GM23338 (cell line): ENCODE data around the gene DSCAML1. TPM values are rescaled to one million over a fixed set of nuclear protein-coding genes. Genes with fewer than 3 reads are reported as not detected.

Source experiments
- ATAC-seq: fragments of 200-7000 bp; cut with Tn5 transposase; 3 replicates; pipeline ENCODE4 v1.9.1; 2020
- DNase-seq: peaks from one replicate; pipeline ENCODE4 v3.0.0-alpha.2; 2015; ENCODE audit warnings: low spot score
- H2AFZ ChIP-seq: fragments of 200-600 bp; sonication (generic); 2 replicates; pipeline ENCODE4 v1.8.0; 2016; ENCODE audit warnings: antibody characterized with exemption, mild to moderate bottlenecking, moderate library complexity
- H3F3A ChIP-seq: fragments of 200-600 bp; sonication (generic); replicated peaks from 2 replicates; pipeline ENCODE4 v1.8.0; 2017; ENCODE audit warnings: antibody characterized with exemption, mixed run types, low read depth
- H3K27ac ChIP-seq: fragments of 200-600 bp; sonication (generic); 2 replicates; pipeline ENCODE4 v1.6.1; 2016; ENCODE audit warnings: low read depth
- H3K27me3 ChIP-seq: fragments of 200-600 bp; sonication (generic); 2 replicates; pipeline ENCODE4 v1.8.0; 2016; ENCODE audit warnings: mild to moderate bottlenecking, mixed run types, moderate library complexity; ENCODE audit not compliant: insufficient read depth
- H3K36me3 ChIP-seq: fragments of 200-600 bp; sonication (generic); 2 replicates; pipeline ENCODE4 v1.8.0; 2016; ENCODE audit warnings: mild to moderate bottlenecking; ENCODE audit not compliant: insufficient read depth
- H3K4me1 ChIP-seq: fragments of 200-600 bp; sonication (generic); 2 replicates; pipeline ENCODE4 v1.8.0; 2016; ENCODE audit warnings: mild to moderate bottlenecking, moderate library complexity; ENCODE audit not compliant: insufficient read depth
- H3K4me2 ChIP-seq: fragments of 200-600 bp; sonication (generic); 2 replicates; pipeline ENCODE4 v1.7.1; 2017; ENCODE audit warnings: mixed run types
- H3K4me3 ChIP-seq: fragments of 200-600 bp; sonication (generic); 2 replicates; pipeline ENCODE4 v1.6.1; 2016; ENCODE audit warnings: mixed run types
- H3K79me2 ChIP-seq: fragments of 200-600 bp; sonication (generic); replicated peaks from 2 replicates; pipeline ENCODE4 v1.8.0; 2017; ENCODE audit warnings: mild to moderate bottlenecking; ENCODE audit not compliant: insufficient read depth
- H3K9me2 ChIP-seq: fragments of 200-600 bp; sonication (generic); 2 replicates; pipeline ENCODE4 v1.8.0; 2017; ENCODE audit not compliant: insufficient read depth
- H4K20me1 ChIP-seq: fragments of 200-600 bp; sonication (generic); replicated peaks from 2 replicates; pipeline ENCODE4 v1.8.0; 2017; ENCODE audit warnings: mild to moderate bottlenecking; ENCODE audit not compliant: insufficient read depth
- H3K27ac Mint-ChIP-seq: 2 replicates; pipeline ENCODE4 v1.8.0; 2020; ENCODE audit warnings: inconsistent platforms, mild to moderate bottlenecking, moderate library complexity, mixed read lengths
- H3K27me3 Mint-ChIP-seq: 3 replicates; pipeline ENCODE4 v1.8.0; 2022; ENCODE audit warnings: low read depth, mild to moderate bottlenecking, moderate library complexity, mixed read lengths, inconsistent platforms; ENCODE audit not compliant: insufficient read depth, poor library complexity
- H3K36me3 Mint-ChIP-seq: 3 replicates; pipeline ENCODE4 v1.8.0; 2021; ENCODE audit warnings: low read depth, mild to moderate bottlenecking, inconsistent platforms, moderate library complexity, mixed read lengths
- H3K4me1 Mint-ChIP-seq: 3 replicates; pipeline ENCODE4 v1.8.0; 2020; ENCODE audit warnings: mild to moderate bottlenecking, inconsistent platforms, mixed read lengths
- H3K4me3 Mint-ChIP-seq: 3 replicates; pipeline ENCODE4 v1.8.0; 2021; ENCODE audit warnings: moderate library complexity, mild to moderate bottlenecking, inconsistent platforms, mixed read lengths
- H3K9me3 Mint-ChIP-seq: 3 replicates; pipeline ENCODE4 v1.8.0; 2020; ENCODE audit warnings: moderate library complexity, mild to moderate bottlenecking, inconsistent platforms, mixed read lengths
- CREB1 ChIP-seq: fragments of 250-450 bp; sonication (Bioruptor Pico); IDR thresholded peaks from 2 replicates; pipeline ENCODE4 v1.5.0; 2020; ENCODE audit warnings: low read depth, mild to moderate bottlenecking, moderate library complexity
- NANOG ChIP-seq: IDR thresholded peaks from 2 replicates; pipeline ENCODE4 v1.6.1; 2016; ENCODE audit warnings: antibody characterized with exemption, borderline replicate concordance
- POLR2AphosphoS5 ChIP-seq: IDR thresholded peaks from 2 replicates; pipeline ENCODE4 v1.6.1; 2016; ENCODE audit warnings: antibody characterized with exemption, low read depth
- REST ChIP-seq: IDR thresholded peaks from one replicate; pipeline ENCODE4 v1.6.1; 2018; ENCODE audit warnings: antibody characterized with exemption; ENCODE audit not compliant: unreplicated experiment
- STAT1 ChIP-seq: IDR thresholded peaks from one replicate; pipeline ENCODE4 v1.6.1; 2016; ENCODE audit warnings: antibody characterized with exemption; ENCODE audit not compliant: unreplicated experiment
- ZNF114 ChIP-seq: fragments of 250-450 bp; sonication (Bioruptor Pico); IDR thresholded peaks from 2 replicates; pipeline ENCODE4 v1.5.0; 2020; ENCODE audit warnings: mild to moderate bottlenecking, moderate library complexity
- polyA plus RNA-seq: library from polyadenylated mRNA; unstranded; fragments of >200 nt; fragmentation: Nextera tagmentation; extraction: Ambion mirVana; gene quantifications from 2 replicates; pipeline ENCODE4 v1.2.1, GENCODE V29; 2016
- total RNA-seq: library from RNA; depleted of rRNA; stranded (reverse); fragments of >200 nt; shearing (Covaris generic); gene quantifications from 2 replicates; pipeline ENCODE4 v1.2.3, GENCODE V29; 2014
- TF ChIP-seq, protein P1 (sequence below): fragments of 250-450 bp; sonication (Bioruptor Pico); IDR thresholded peaks from 2 replicates; pipeline ENCODE4 v1.5.0; 2020; ENCODE audit warnings: mild to moderate bottlenecking, moderate library complexity

Gene DSCAML1
- total and polyA plus RNA-seq, 2 experiments from 2014 or later: 0.17 TPM; not detected in 1

DNA sequence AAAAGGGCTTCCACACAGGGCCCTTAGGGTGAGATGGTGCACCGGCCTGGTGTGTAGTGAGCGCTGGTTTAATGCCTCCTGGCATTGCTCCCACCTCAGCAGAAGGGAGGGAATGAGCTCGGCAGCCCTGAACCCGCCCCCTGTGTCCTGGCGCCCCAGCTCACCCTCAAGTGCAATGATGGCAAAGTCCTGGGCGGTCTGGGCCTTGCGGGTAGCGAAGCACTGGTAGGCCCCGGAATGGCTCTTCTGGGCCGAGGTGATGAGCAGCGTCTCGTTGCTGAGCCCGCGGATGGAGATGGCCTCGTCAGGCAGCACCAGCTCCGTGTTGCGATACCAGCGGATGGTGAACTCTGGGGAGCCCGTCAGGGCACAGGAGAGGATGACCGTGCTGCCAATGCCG, 276.1 kb downstream of the DSCAML1 start (continued):
- TF ChIP-seq, protein P1, sequence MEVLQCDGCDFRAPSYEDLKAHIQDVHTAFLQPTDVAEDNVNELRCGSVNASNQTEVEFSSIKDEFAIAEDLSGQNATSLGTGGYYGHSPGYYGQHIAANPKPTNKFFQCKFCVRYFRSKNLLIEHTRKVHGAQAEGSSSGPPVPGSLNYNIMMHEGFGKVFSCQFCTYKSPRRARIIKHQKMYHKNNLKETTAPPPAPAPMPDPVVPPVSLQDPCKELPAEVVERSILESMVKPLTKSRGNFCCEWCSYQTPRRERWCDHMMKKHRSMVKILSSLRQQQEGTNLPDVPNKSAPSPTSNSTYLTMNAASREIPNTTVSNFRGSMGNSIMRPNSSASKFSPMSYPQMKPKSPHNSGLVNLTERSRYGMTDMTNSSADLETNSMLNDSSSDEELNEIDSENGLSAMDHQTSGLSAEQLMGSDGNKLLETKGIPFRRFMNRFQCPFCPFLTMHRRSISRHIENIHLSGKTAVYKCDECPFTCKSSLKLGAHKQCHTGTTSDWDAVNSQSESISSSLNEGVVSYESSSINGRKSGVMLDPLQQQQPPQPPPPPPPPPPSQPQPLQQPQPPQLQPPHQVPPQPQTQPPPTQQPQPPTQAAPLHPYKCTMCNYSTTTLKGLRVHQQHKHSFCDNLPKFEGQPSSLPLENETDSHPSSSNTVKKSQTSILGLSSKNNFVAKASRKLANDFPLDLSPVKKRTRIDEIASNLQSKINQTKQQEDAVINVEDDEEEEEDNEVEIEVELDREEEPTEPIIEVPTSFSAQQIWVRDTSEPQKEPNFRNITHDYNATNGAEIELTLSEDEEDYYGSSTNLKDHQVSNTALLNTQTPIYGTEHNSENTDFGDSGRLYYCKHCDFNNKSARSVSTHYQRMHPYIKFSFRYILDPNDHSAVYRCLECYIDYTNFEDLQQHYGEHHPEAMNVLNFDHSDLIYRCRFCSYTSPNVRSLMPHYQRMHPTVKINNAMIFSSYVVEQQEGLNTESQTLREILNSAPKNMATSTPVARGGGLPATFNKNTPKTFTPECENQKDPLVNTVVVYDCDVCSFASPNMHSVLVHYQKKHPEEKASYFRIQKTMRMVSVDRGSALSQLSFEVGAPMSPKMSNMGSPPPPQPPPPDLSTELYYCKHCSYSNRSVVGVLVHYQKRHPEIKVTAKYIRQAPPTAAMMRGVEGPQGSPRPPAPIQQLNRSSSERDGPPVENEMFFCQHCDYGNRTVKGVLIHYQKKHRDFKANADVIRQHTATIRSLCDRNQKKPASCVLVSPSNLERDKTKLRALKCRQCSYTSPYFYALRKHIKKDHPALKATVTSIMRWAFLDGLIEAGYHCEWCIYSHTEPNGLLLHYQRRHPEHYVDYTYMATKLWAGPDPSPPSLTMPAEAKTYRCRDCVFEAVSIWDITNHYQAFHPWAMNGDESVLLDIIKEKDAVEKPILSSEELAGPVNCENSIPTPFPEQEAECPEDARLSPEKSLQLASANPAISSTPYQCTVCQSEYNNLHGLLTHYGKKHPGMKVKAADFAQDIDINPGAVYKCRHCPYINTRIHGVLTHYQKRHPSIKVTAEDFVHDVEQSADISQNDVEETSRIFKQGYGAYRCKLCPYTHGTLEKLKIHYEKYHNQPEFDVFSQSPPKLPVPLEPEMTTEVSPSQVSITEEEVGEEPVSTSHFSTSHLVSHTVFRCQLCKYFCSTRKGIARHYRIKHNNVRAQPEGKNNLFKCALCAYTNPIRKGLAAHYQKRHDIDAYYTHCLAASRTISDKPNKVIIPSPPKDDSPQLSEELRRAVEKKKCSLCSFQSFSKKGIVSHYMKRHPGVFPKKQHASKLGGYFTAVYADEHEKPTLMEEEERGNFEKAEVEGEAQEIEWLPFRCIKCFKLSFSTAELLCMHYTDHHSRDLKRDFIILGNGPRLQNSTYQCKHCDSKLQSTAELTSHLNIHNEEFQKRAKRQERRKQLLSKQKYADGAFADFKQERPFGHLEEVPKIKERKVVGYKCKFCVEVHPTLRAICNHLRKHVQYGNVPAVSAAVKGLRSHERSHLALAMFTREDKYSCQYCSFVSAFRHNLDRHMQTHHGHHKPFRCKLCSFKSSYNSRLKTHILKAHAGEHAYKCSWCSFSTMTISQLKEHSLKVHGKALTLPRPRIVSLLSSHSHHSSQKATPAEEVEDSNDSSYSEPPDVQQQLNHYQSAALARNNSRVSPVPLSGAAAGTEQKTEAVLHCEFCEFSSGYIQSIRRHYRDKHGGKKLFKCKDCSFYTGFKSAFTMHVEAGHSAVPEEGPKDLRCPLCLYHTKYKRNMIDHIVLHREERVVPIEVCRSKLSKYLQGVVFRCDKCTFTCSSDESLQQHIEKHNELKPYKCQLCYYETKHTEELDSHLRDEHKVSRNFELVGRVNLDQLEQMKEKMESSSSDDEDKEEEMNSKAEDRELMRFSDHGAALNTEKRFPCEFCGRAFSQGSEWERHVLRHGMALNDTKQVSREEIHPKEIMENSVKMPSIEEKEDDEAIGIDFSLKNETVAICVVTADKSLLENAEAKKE: no peak
- TF ChIP-seq CREB1: no peak
- TF ChIP-seq ZNF114 (CRISPR knock-in tag): no peak
- TF ChIP-seq POLR2AphosphoS5: no peak
- TF ChIP-seq REST: no peak
- no peak for TF ChIP-seq NANOG

DNA sequence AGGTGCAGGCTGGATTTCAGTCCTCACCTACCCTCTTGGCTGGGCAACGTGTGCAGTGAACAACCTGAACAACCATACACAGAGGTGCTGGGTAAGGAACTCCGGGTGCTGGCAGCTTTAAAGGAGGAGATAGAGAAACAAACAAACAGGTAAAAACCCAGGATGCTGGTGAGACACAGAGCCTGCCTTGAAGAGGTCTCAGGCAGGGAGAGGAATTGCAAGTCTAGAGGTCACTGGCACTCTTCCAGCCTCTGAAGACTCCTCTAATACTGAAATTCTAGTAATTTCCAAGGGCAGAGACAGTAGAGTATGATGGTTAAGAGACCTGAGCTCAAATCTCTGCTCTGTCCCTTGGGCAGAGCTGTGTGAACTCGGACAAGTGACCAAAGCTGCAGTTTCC, 276.8 kb downstream of the DSCAML1 start:
- no peaks in the 10 kb centered on the region for H3K36me3 ChIP-seq
- no peaks in the 10 kb centered on the region for H3K9me2 ChIP-seq
- H3K36me3 Mint-ChIP-seq: no peaks in the 10 kb centered on the region
- no peaks in the 10 kb centered on the region for H3F3A ChIP-seq
- no peaks in the 10 kb centered on the region for H4K20me1 ChIP-seq
- H3K79me2 ChIP-seq: no peaks in the 10 kb centered on the region
- H3K27me3 ChIP-seq: no peaks in the 10 kb centered on the region
- H3K4me3 ChIP-seq: no peak overlapping the region
- no peak overlapping the region for H3K4me3 Mint-ChIP-seq
- no peak overlapping the region for H2AFZ ChIP-seq
- H3K27ac ChIP-seq: no peak overlapping the region
- ATAC-seq: peak; percentile 20; the same call in 1 of the 3 replicates
- H3K9me3 Mint-ChIP-seq: no peaks in the 10 kb centered on the region
- no peak for DNase-seq
- H3K4me2 ChIP-seq: no peak overlapping the region
- H3K4me1 ChIP-seq: peaks cover 6% of the 10 kb centered on the region
- H3K27ac Mint-ChIP-seq: no peak overlapping the region
- H3K27me3 Mint-ChIP-seq: peaks cover 11% of the 10 kb centered on the region
- H3K4me1 Mint-ChIP-seq: peaks cover 11% of the 10 kb centered on the region
- TF ChIP-seq STAT1: no peak
- no peak for TF ChIP-seq ZNF114 (CRISPR knock-in tag)
- no peak for TF ChIP-seq NANOG
- TF ChIP-seq, protein P1: no peak
